Germinal center (tissue), 1 donor: ENCODE measurements around the gene EXOSC2.
"Not testable (repeated sequence)": the region's sequence is repeated elsewhere in the genome, so short reads cannot be mapped to it uniquely, and the experiment has no call there.

Experiments
- DNase-seq: peaks from one replicate; pipeline ENCODE4 v3.0.0; 2012; ENCODE audit warnings: mixed read lengths, low spot score

EXOSC2 gene

DNA sequence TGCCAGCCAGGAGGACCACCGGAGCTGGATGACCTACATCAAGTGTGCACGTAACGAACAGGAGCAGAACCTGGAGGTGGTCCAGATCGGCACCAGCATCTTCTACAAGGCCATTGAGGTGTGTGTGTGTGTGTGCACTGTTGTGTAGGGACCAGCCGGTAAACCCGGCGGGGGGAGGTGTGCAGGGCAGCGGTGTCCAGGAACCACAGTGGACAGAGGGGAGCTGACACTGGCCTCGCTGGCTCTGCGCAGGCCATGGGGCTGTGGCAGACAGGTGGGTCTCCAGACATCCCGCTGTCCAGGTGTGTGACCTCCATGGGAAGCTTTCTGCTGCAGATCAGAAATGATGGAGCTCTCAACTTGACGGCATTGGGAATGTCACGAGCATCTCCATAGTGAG lies 25.4 kb upstream of the EXOSC2 start:
- DNase-seq: no peak

DNA sequence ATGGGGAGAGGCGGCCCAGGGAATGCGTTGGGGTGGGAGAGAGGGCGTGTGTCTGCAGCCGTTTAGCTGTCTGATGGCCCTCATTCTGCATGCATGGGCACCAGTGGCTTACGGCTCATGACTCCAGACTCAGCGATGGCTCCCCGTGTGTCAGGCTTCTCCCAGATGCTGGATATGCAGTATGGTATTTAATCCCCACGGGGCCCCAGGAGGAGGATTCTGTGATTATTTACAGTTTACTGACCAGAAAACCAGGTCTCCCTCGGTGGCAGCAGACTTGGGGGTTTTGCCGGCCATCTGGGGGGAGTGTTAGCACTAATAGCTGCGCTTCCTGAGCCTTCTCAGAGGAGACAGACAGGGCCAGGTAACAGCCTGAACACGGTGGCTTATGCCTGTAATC lies 24.9 kb upstream of the EXOSC2 start:
- no peak for DNase-seq

DNA sequence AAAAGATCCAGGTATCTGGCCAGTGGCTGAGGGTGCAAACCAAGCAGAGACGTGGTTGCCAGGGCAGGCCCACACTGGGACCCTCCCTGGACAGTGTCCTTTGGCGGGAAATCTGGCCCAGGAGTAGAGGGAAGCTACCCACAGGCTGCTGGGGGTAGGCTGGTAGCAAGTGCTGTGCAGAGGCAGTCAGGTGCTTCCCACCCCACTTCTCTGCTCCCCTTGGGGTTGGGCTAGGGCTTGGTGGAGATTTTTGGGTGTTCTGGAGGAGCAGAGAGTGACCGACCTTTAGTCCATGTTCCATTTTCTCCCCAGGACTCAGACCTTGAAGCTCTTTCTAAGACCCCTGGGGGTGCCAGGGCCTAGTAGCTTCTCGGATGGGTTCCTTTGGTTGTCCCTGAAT lies 23.6 kb upstream of the EXOSC2 start:
- no peak for DNase-seq

DNA sequence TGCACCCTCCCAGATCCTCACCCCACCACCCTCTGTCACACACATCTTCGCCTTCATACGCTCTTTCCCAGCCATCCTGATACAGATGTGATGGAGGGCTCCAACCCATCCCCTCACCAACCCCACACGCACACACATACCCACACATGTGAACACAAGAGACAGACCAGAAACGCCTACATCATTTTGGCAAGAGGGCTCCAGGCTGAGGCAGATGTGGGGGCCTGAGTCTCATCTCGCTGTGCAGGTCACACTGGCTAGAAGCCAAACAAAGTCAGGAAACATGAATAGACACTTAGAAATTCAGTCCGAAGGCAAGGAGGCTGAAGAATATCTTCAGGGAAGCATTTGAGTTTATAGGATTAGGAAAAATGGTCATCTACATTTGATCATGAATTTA lies 22.9 kb upstream of the EXOSC2 start:
- no peak for DNase-seq

DNA sequence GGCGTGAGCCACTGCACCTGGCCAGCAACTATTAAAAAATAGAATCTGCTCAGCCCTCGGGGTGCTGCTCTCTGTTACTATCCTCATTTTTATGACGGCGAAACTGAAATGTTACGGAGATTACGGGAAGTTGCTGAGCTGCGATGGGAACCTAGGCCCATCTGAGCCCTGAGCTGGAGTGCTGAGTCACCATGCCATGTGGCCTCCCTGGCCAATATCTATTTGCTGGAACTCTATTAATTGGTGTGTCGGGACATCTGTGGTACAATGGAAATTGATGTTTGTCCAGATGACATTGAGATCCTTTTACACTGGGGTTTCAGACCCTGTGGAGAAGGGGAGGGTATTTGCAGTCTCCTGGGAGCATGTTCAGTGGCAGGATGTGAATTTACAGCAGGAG lies 21.1 kb upstream of the EXOSC2 start:
- no peak for DNase-seq

DNA sequence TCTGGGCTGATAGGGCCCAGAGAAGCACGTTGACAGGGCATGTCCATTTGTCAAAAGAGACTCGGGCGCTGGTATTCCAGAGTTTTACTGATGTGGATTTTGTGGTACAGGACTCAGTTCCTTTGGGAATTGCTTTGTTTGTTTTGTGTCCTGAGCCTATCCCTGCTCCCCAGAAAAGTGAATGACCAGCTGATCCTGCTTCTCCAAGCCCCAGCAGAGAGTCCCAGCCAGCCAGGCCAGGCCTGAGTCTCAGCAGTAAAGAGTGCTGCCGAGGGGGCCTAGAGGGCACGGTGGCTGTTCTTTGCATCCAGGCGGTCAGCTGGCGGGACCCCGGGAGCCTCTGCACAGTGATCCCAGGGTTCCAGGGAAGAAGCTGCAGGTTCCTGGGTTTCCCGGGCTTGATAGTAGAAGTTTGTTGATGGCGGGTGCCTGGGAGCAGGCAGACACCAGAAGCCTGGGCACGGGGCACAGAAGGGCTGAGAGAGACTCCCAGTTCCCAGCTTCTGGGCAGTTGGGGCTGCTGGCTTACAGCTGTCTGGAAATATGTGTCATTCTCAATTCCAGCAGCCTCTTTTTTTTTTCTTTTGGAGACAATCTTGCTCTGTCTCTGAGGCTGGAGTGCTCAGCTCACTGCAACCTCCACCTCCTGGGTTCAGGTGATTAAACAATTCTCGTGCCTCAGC lies 20.5 kb upstream of the EXOSC2 start:
- DNase-seq: no peak

DNA sequence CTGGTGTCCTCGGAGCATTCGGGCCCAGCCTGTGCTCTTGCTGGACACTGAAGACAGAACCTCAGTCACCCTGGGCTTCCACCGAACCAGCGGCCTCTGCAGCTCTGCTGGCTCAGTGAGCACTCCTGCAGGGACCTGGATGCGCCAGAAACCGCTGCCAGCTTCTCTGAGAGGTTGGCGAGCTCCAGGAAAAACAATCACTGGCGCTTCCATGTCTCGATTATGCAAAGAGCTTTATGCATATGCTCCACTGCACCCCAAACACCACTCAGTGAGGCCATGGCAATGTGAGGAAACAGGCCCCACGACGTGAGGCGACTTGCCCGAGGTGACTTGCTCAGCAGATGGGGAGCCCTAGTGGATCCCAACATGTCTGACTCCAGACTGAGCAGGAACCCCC lies 18.2 kb upstream of the EXOSC2 start:
- DNase-seq: no peak

DNA sequence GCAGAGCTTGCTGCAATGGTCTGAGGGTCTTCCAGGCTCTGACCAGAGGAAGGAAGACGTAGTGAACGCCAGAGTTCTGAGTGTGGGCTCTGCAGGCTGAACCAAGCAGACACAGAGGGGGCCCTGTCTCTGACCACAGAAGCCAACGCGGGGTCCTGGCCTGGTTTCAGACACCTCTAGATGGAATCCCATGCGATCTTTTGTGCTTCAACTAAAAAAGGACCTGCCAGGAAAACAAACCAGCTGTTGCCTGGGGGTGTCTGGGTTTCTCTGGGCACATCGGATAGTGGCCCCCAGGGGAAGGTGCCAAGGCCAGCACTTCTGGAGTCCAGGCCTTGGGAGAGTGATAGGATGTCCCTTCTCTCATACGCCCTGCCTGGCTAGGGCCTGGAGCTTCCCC lies 16.3 kb upstream of the EXOSC2 start:
- no peak for DNase-seq

DNA sequence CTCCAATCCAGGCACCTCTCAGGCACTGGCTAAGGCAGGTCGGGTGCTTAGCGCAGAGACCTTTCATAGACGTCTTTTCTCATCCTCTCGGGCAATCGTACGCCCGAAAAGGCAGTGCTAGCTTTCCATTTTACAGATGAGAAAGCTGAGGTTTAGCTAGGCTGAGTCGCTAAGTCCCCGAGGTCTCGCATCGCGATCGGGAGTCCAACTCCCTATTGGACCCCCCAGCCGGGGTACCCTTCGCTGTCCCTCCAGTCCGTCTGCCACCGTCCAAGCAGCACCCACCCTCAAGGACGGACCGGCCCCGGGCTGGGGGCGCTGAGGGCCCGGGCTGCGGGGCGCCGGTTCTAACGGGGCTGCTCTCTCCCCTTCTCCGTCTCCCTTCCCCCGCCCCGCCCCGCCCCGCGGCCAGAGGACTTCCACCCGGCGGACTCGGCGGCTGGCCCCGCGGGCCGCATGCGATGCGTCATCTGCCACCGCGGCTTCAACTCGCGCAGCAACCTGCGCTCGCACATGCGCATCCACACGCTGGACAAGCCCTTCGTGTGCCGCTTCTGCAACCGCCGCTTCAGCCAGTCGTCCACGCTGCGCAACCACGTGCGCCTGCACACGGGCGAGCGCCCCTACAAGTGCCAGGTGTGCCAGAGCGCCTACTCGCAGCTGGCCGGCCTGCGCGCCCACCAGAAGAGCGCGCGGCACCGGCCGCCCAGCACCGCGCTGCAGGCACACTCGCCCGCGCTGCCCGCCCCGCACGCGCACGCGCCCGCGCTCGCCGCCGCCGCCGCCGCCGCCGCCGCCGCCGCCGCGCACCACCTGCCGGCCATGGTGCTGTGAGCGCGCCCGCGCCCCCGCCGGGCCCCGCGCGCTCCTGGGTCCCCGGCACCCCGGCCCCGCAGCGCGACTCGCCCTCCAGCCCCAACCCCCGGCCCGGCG lies 12.5 kb upstream of the EXOSC2 start:
- peak; percentile 58 for DNase-seq

DNA sequence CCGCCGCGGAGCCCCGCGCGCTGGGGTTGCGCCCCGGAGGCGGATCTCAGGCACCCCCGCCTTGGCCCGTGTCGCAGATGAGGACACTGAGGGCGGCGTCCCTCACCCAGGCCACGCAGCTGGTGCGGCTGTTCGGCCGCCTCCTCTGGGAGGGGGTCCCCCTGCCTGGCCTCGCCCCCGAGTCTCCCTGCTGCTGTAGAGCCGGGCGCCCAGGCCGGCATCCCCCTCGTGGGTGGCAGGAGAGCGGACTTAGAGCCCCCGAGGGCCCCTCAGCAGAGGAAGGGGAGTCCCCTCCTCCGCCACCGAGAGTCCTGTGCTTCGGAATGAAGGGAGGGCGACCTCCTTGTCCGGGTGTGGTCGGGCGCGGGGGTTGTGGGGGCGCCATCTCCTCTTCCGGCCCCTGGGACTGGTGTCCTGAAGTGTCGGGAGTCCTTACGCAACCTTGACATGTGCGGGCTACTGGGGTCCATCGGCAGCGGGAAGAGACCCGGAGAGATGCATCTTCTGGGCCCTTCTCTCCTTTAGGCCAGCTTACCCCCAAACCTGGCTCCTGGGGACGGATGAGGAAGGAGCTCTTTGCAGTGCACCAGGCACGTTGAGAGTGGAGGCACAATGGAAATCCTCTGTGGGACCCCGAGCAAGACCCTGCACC lies 11.7 kb upstream of the EXOSC2 start:
- no peak for DNase-seq

DNA sequence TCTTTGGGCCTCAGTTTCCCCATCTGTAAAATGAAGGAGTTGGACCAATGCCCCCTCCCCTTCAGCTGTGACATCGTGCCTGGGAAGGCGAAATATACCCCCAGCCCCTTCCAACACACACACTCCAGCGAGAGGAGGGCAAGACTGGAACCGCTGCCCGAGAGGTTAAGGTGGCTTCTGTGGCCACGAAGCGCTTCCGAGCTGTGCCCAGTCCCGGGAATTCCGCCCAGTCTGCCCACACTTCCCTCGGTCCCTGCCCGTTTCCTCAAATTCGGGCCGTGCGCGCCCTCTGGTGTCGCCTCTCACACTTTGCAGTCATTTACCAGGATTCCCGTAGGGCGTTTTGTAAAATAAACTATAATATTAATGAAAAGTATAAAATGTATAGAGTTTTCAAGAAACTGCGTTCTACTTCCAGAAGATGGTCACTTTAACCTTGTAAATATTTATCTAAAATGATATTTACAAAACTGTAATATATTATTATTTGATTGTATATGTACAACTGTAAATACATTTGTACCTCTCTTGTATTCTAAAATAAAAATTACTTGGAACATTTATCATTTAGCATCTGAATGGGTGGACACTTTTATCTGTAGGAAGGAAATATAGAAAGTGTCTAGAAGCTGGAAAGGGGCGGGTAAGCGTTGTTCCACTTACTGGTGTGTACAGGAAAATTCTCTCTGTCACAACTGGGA lies 11.0 kb upstream of the EXOSC2 start:
- DNase-seq: peak; percentile 74

DNA sequence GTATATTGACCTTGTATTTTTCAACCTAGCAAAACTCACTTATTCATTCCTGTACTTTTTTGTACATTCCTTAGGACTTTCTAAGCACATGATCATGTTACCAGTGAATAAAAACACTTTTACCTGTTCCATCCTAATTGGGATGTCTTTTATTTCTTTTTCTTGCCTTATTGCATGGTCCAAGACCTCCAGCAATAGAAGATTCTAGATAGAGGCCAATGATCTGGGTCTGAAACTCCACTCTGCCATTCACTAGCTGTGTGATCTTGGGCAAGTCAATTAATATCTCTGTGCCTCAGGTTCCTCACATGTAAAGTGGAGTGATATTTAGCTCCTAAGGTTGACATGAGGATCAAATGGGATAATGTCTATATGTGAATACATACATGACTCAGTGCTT lies 8.5 kb upstream of the EXOSC2 start:
- DNase-seq: no peak

DNA sequence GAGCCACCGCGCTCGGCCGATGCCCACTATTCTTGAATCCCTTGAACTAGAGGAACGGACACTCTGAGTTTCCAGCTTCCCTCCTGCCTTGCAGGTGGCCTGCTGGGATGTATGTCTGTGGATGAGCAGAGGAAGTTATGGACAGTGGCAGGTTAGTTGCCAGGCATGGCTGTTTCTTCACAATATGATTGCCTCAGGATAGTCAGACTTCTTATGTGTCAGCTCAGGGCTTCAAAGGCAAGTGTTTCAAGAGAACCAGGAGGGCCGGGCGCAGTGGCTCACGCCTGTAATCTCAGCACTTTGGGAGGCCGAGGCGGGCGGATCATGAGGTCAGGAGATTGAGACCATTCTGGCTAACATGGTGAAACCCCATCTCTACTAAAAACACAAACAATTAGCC lies 7.6 kb upstream of the EXOSC2 start:
- not testable (repeated sequence) for DNase-seq

DNA sequence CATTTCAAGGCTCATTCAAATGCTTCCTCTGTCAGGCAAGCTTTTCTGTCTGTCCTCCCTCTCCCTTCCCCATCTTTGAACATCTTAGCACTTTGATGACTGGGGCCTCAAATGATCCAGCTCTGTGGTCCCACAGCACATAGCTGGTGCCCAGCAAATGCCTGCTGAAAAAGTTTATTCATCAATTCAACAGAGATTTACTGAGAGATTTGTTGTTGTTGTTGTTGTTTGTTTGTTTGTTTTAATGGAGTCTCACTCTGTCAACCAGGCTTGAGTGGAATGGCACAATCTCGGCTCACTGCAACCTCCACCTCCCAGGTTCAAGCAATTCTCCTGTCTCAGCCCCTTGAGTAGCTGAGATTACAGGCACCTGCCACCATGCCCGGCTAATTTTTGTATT lies 6.0 kb upstream of the EXOSC2 start:
- DNase-seq: no peak

DNA sequence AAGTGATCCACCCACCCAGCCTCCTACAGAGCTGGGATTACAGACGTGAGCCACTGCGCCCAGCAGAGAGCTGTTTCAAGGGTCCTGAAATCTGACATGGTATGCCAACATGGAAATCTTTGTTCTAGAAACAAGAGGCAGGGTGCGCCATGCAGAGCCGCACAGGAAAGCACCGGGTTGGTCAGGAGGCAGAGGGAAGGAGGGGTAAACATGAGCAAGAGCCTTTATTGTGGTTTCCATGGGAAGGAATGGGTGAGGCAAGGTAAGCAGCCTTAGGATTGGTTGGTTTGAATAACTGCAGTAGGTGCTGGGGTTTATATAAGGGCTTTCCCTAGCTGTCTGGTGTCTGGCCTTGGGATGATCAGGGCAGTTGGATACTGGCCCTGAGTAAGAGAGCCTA lies 5.5 kb upstream of the EXOSC2 start:
- no peak for DNase-seq

DNA sequence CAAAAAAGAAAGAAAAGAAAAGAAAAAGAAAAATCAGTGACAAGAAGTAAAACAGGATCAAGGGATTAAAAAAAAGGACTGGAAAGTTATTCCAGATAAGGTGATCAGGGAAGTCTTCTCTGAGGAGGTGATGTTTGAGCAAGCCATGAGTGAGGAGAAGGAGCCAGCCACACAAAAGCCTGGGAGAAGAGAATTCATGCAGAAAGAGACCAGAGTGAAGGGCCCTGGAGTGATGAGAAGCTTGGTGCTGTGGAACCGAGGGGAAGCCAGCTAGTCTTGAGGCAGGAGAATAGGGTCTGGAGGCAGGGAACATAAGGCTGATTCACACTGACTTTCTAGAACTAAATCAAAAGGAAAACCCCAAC lies 4.0 kb upstream of the EXOSC2 start:
- DNase-seq: no peak

DNA sequence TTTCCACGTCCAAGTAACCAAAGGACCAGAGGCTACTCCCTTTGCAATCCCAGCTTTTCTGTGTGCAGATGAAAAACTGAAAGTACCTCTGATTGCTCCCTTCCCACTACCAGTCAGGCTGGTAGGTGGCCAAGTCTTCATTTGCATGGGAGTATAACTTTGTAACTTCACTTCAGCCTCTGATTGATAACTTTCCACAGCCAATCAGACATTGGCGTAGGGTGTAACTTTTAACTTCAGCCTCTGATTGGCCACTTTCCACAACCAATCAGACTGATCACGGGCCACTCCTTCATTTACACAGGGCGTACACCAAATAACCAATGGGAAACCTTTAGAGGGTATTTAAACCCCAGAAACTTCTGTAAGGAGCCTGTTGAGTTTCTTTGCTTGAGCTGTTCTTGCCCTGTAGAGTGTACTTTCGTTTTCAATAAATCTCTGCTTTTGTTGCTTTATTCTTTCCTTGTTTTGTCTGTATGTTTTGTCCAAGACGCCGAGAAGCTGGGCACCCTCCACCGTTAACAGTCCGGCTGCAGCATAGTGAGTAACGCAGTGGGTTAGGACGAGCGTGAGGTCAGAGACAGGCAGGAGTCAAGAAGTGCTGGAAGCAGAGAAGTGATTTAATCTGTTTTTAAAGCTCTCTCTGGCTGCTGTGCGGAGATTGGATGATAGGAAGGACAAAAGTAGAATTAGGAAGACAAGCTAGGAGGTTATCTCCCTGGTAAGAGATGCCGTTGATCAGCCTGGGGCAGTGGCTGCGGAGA lies 3.5 kb upstream of the EXOSC2 start:
- peak; percentile 51 for DNase-seq

DNA sequence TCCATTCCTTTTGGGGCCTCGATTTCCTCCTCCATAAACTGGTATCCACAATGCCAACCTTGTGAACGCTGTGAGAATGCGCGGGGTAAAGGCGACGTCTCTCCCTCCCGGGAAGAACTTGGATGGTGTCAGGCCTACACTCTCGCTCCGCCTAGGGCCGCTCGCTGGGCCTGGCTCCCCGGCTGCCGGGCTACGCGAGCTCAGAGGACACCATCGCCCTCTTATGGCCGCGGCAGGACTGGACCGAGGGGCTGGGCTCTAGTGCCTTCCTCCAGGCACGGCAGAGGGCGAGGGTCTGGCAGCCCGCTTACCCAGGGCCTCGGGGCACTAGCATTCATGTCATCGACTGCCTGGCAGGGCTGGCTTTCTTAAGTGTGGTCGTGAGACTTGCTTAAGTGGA lies 1.3 kb upstream of the EXOSC2 start:
- no peak for DNase-seq

DNA sequence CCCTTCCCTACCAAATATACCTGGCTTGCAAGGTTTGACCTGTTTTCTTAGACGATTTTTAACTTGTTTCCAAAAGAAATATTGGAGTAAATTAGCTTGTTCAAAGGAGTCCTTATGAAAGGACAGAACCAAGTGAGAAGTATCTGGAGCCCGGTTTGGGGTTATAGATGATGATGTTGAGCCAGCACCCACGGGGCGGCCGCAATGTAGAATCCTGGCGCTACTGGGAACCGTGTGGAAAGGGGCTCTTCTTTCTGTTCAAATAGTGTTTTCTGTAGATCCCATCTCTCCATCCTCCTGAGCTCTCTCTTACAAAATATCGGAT lies 517 bp upstream of the EXOSC2 start:
- DNase-seq: no peak

DNA sequence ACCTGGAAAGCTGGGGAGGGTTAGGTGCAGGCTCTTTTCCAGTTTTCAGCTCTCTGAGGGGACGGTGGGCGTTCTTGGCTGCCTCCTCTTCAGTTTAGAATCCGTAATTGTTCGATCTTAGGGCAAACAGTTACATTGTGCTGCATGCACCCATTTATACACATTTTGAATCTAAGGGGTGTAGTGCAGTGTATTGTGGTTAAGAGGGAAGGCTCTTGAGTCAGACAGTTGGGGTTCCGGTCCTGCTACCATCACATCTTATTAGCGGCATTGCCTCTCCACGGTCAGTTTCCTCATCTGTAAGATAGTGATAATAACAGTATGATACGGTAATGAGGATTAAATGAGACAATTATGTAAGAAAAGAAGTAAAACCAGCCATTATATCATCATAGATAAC lies 625 bp downstream of the EXOSC2 start:
- DNase-seq: no peak

DNA sequence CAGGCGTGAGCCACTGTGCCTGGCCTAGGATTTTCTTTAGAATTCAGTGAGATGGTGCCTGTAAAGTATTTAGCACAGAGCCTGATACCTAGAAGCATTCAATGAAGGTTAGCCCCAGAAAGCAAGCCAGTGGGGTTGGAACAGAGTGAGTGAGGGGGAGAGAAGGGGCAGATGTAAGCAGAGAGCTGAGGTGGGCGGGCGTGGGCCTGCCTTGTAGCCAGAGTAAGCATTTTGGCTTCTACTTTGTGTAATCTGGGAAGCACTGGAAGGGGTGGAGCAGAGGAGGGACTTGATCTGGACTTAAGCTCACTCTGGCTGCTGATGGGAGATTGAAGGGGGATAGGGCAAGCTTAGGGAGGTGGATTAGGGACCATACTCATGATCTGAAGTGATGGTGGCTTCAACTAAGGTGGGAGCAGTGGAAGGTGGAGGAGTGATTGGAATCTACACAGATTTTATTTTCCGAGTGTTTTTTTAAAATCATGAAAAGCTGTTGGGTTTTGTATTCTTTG lies 2.6 kb downstream of the EXOSC2 start:
- DNase-seq: no peak

DNA sequence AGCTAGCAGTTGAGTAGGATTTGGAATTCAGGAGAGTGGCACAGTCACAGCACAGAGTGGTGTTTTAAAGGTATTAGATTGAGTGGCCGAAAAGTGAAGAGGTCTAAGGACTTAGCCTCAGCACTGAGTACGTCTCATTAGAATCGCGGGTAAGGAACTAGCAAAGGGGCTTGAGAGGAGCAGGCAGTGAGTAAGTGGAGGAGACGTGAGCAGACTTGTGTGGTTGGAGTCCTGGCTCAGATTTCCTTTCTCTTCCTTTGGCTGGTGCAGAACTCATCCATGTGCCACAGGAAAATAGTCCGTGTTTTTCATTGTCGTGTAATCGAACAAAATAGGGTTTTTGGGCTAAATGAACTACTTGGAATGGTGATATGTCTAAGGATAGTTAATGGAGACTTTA lies 3.4 kb downstream of the EXOSC2 start:
- DNase-seq: no peak
